ENCODE measurements around the gene OR7D2.

Gene OR7D2

GRCh38 chr19:9178901-9179300 is at the start of gene OR7D2:
Gene OR7D2 (plus strand): TSS chr19:9178979. CDS start chr19:9185782, 6,803 bp downstream.
- no peak for DNase-seq (ENCODE audit: low read depth, low spot score)
- H3K4me3 ChIP-seq (ENCODE audit: low read depth, low read length): no peak within 1 kb of the TSS
- in situ Hi-C loops (cut with HindIII; ENCODE audit: low sequenced_read_pairs): no loop called here
- no peak for TF ChIP-seq CTCF (IDR thresholded peaks at IDR 0.05; ENCODE audit: low read depth, low read length)

DNA sequence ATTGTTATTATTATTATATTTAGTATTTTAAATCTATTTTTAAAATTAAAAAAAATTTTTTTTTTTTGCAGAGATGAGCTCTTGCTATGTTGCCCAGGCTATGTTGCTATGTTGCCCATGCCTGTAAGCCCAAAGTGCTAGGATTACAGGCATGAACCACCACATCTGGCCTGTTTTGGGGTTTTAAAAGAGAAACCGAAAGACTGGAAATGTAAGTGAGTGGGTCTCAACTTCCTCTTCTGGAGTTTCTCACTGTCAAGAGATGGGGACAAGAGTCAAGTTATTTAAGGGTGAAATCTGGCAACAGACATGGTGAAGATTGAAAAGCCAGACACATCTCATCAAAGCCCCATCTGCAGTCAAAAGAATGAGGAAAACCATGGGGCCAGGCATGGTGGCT is 47.8 kb upstream of the OR7D2 start:
- in situ Hi-C loops (cut with HindIII; ENCODE audit: low sequenced_read_pairs): no loop called here
- TF ChIP-seq CTCF (IDR thresholded peaks at IDR 0.05; ENCODE audit: low read depth, low read length): no peak
- no peak overlapping the region for H3K4me3 ChIP-seq (ENCODE audit: low read depth, low read length)
- no peak for DNase-seq (ENCODE audit: low read depth, low spot score)

DNA sequence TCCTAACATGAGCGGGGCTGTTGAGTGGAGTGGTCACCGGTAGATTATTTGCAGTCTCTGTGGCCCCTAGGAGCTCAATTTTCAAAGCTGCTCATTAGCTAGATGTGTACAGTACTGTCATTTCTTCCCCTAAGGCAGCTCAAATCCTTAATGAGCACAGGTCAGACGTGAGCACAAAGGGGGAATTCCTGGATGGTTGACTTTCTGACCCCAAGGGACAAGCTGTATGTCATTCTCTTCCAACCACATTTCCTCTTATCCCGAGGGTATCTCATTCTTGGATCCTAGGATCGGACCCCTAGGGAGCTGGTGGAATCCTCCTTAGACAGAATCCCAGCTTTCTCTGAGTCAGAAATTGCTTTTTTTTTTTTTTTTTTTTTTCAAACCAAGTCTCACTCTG is 46.4 kb upstream of the OR7D2 start:
- DNase-seq (ENCODE audit: low read depth, low spot score): no peak
- in situ Hi-C loops (cut with HindIII; ENCODE audit: low sequenced_read_pairs): no loop called here
- H3K4me3 ChIP-seq (ENCODE audit: low read depth, low read length): no peak overlapping the region
- TF ChIP-seq CTCF (IDR thresholded peaks at IDR 0.05; ENCODE audit: low read depth, low read length): no peak

DNA sequence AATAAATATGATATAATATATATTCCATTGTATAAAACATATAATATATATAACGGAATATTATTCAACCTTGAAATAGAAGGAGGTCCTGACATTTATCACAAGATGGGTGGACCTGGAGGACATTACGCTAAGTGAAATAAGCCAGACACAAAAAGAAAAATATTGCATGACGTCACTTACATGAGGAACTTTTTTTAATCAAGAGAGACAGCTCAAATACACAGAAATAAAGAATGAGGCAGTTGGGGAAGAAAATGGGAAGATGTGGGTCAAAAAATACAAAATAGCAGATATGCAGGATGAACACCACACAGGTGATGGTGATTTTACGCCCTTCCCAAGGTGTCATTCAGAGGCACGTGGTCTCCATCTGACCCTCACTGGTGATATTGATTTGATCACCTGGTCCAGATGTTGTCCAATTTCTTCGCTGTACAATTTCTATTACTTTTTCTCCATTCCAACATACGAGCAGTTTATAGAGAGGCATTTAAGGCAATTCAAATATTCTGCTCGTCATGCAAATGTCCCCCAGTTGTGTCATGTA is 39.1 kb upstream of the OR7D2 start:
- TF ChIP-seq CTCF (IDR thresholded peaks at IDR 0.05; ENCODE audit: low read depth, low read length): no peak
- no peak for DNase-seq (ENCODE audit: low read depth, low spot score)
- H3K4me3 ChIP-seq (ENCODE audit: low read depth, low read length): peak overlapping the region; percentile 99
- in situ Hi-C loops (cut with HindIII; ENCODE audit: low sequenced_read_pairs): no loop called here

DNA sequence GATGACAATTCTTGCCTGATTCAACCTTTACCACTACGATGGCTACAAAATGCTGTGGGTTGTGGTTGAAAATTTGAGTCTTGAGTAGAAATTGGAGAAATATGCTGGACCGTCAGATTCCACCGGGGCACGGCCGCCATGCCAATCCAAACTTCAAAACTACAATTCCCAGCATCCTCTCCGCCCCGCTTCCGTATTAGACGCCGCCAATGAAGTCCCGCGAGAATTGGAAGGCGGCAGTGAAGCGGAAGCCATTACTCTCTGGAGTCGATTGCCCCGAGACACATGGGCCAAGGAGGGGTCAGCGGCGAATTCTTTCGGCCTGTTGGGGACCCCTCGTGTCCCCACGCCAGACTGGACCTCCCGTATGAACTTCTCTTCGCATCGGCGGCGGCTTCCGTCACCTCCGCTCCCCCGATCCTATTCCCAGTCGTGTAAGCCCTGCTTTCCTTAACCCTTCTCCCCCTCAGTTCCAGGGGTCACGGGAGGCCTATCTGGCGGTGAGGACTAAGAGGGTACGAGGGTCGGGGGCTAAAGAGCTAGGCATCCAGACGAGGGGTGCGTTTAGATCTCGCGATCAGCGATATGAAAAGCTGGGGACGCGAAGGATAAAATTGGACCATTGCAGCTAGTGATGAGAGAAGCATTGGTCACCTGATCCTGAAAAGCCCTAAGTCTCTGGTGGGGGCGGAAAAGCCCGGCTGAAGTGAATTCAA is 38.5 kb upstream of the OR7D2 start, which contains the start of gene ZNF317:
Gene ZNF317 (plus strand): TSS at position 239 of the 716 bp plus-strand sequence. CDS start 15,620 bp downstream, outside the sequence.
- in situ Hi-C loops (cut with HindIII; ENCODE audit: low sequenced_read_pairs): no loop called here
- TF ChIP-seq CTCF (IDR thresholded peaks at IDR 0.05; ENCODE audit: low read depth, low read length): no peak
- peak; percentile 91 for DNase-seq (ENCODE audit: low read depth, low spot score)
- peak within 1 kb of the TSS; percentile 99 for H3K4me3 ChIP-seq (ENCODE audit: low read depth, low read length)

GRCh38 chr19:9144920-9145319 is 33.9 kb upstream of the OR7D2 start:
- no peak for DNase-seq (ENCODE audit: low read depth, low spot score)
- in situ Hi-C loops (cut with HindIII; ENCODE audit: low sequenced_read_pairs): no loop called here
- no peak for TF ChIP-seq CTCF (IDR thresholded peaks at IDR 0.05; ENCODE audit: low read depth, low read length)
- H3K4me3 ChIP-seq (ENCODE audit: low read depth, low read length): no peak overlapping the region
